Skeletal muscle satellite cell (primary cell): ENCODE measurements around the gene PEX14.

Experiments used
- H3K27me3 ChIP-seq: 2 replicates; pipeline ENCODE4 v1.7.0; 2013; ENCODE audit warnings: low read length; ENCODE audit not compliant: control insufficient read depth, insufficient read depth
- H3K36me3 ChIP-seq: 2 replicates; pipeline ENCODE4 v1.7.0; 2013; ENCODE audit warnings: mild to moderate bottlenecking, control low read depth, low read length; ENCODE audit not compliant: insufficient read depth
- H3K4me1 ChIP-seq: 2 replicates; pipeline ENCODE4 v1.7.0; 2013; ENCODE audit warnings: low read length; ENCODE audit not compliant: control insufficient read depth, insufficient read depth
- H3K4me2 ChIP-seq: 2 replicates; pipeline ENCODE4 v1.7.0; 2013; ENCODE audit warnings: mild to moderate bottlenecking, low read length
- H3K4me3 ChIP-seq: 2 replicates; pipeline ENCODE4 v1.7.0; 2013; ENCODE audit warnings: low read length
- H3K9ac ChIP-seq: 2 replicates; pipeline ENCODE4 v1.7.0; 2013; ENCODE audit warnings: mild to moderate bottlenecking, low read depth, low read length, moderate library complexity
- H3K9me3 ChIP-seq: replicated peaks from 2 replicates; pipeline ENCODE4 v1.7.0; 2013; ENCODE audit warnings: mild to moderate bottlenecking, control low read depth, low read length

The PEX14 gene

GRCh38 chr1:10561497-10561896 is 86.7 kb downstream of the PEX14 start:
- no peaks in the 10 kb centered on the region for H3K36me3 ChIP-seq
- H3K4me3 ChIP-seq: no peak overlapping the region
- H3K4me2 ChIP-seq: no peak overlapping the region
- H3K4me1 ChIP-seq: peaks cover 5% of the 10 kb centered on the region
- no peak overlapping the region for H3K9ac ChIP-seq
- no peaks in the 10 kb centered on the region for H3K27me3 ChIP-seq
- H3K9me3 ChIP-seq: peaks cover 5% of the 10 kb centered on the region

GRCh38 chr1:10561955-10562354 is 87.2 kb downstream of the PEX14 start:
- Histone ChIP-seq H3K9ac (no peak overlapping the region), H3K4me2 (no peak overlapping the region)

GRCh38 chr1:10564063-10564462 is 89.3 kb downstream of the PEX14 start:
- Histone ChIP-seq H3K4me2 (no peak overlapping the region), H3K36me3 (no peaks in the 10 kb centered on the region), H3K9ac (no peak overlapping the region), H3K4me1 (peaks cover 5% of the 10 kb centered on the region), H3K4me3 (no peak overlapping the region), H3K27me3 (no peaks in the 10 kb centered on the region), H3K9me3 (peaks cover 5% of the 10 kb centered on the region)

More at GRCh38 chr1:10561955-10562354, 87.2 kb downstream of the PEX14 start:
- Histone ChIP-seq H3K4me3 (no peak overlapping the region), H3K4me1 (peaks cover 5% of the 10 kb centered on the region), H3K36me3 (no peaks in the 10 kb centered on the region), H3K27me3 (no peaks in the 10 kb centered on the region), H3K9me3 (peaks cover 5% of the 10 kb centered on the region)

- H3K36me3 ChIP-seq: no peaks in the 10 kb centered on the region
- H3K4me1 ChIP-seq: no peaks in the 10 kb centered on the region
- H3K9me3 ChIP-seq: peaks cover under 1% of the 10 kb centered on the region
- no peak overlapping the region for H3K9ac ChIP-seq
- no peak overlapping the region for H3K4me3 ChIP-seq
- H3K4me2 ChIP-seq: no peak overlapping the region
- H3K27me3 ChIP-seq: no peaks in the 10 kb centered on the region
Measured at GRCh38 chr1:10569531-10569930, 94.8 kb downstream of the PEX14 start.

GRCh38 chr1:10575616-10576015 is 100.9 kb downstream of the PEX14 start:
- no peak overlapping the region for H3K4me3 ChIP-seq

GRCh38 chr1:10578070-10578469 is 103.3 kb downstream of the PEX14 start:
- H3K27me3 ChIP-seq: no peaks in the 10 kb centered on the region
- no peak overlapping the region for H3K9ac ChIP-seq
- peaks cover 14% of the 10 kb centered on the region for H3K4me1 ChIP-seq
- H3K4me3 ChIP-seq: no peak overlapping the region
- H3K36me3 ChIP-seq: no peaks in the 10 kb centered on the region
- no peaks in the 10 kb centered on the region for H3K9me3 ChIP-seq
- H3K4me2 ChIP-seq: no peak overlapping the region

More at GRCh38 chr1:10575616-10576015, 100.9 kb downstream of the PEX14 start:
- H3K9ac ChIP-seq: peak overlapping the region; percentile 63
- no peaks in the 10 kb centered on the region for H3K27me3 ChIP-seq
- peaks cover 14% of the 10 kb centered on the region for H3K4me1 ChIP-seq
- no peaks in the 10 kb centered on the region for H3K36me3 ChIP-seq
- peak overlapping the region; percentile 39 for H3K4me2 ChIP-seq
- no peaks in the 10 kb centered on the region for H3K9me3 ChIP-seq

GRCh38 chr1:10583641-10584040 is 108.9 kb downstream of the PEX14 start:
- H3K4me2 ChIP-seq: no peak overlapping the region
- H3K4me1 ChIP-seq: no peaks in the 10 kb centered on the region
- H3K4me3 ChIP-seq: no peak overlapping the region
- H3K27me3 ChIP-seq: no peaks in the 10 kb centered on the region
- H3K36me3 ChIP-seq: no peaks in the 10 kb centered on the region
- no peak overlapping the region for H3K9ac ChIP-seq
- H3K9me3 ChIP-seq: no peaks in the 10 kb centered on the region

- no peak overlapping the region for H3K4me2 ChIP-seq
- H3K9me3 ChIP-seq: no peaks in the 10 kb centered on the region
- H3K9ac ChIP-seq: no peak overlapping the region
- H3K27me3 ChIP-seq: no peaks in the 10 kb centered on the region
- no peaks in the 10 kb centered on the region for H3K4me1 ChIP-seq
- no peak overlapping the region for H3K4me3 ChIP-seq
- H3K36me3 ChIP-seq: no peaks in the 10 kb centered on the region
Measured at GRCh38 chr1:10585242-10585641, 110.5 kb downstream of the PEX14 start.

GRCh38 chr1:10586125-10586524 is 111.4 kb downstream of the PEX14 start:
- Histone ChIP-seq H3K9me3 (no peaks in the 10 kb centered on the region), H3K36me3 (no peaks in the 10 kb centered on the region), H3K9ac (no peak overlapping the region), H3K4me3 (no peak overlapping the region), H3K4me2 (no peak overlapping the region), H3K27me3 (no peaks in the 10 kb centered on the region), H3K4me1 (no peaks in the 10 kb centered on the region)

GRCh38 chr1:10588640-10589039 is 113.9 kb downstream of the PEX14 start:
- Histone ChIP-seq H3K4me1 (no peaks in the 10 kb centered on the region), H3K4me3 (no peak overlapping the region), H3K9ac (no peak overlapping the region), H3K4me2 (no peak overlapping the region), H3K9me3 (no peaks in the 10 kb centered on the region), H3K36me3 (no peaks in the 10 kb centered on the region), H3K27me3 (no peaks in the 10 kb centered on the region)

GRCh38 chr1:10589074-10589473 is 114.3 kb downstream of the PEX14 start:
- Histone ChIP-seq H3K4me3 (no peak overlapping the region), H3K9ac (no peak overlapping the region), H3K27me3 (no peaks in the 10 kb centered on the region), H3K36me3 (no peaks in the 10 kb centered on the region), H3K9me3 (no peaks in the 10 kb centered on the region), H3K4me1 (no peaks in the 10 kb centered on the region), H3K4me2 (no peak overlapping the region)

GRCh38 chr1:10591010-10591409 is 116.3 kb downstream of the PEX14 start:
- no peaks in the 10 kb centered on the region for H3K9me3 ChIP-seq
- no peak overlapping the region for H3K9ac ChIP-seq
- no peak overlapping the region for H3K4me2 ChIP-seq
- H3K27me3 ChIP-seq: no peaks in the 10 kb centered on the region
- H3K4me3 ChIP-seq: no peak overlapping the region
- H3K36me3 ChIP-seq: no peaks in the 10 kb centered on the region
- no peaks in the 10 kb centered on the region for H3K4me1 ChIP-seq
